Gastroesophageal sphincter (tissue), 3 donors: ENCODE measurements around the gene SP5.

ENCODE experiments used
- CTCF ChIP-seq, 4 experiments: fragments of 200-600 bp in 2 of 4; fragments of 450-650 bp in 2 of 4; sonication (generic) in 1 of 4; IDR thresholded peaks; one replicate each; pipeline ENCODE4 v1.5.1; 2017 to 2019; ENCODE audit warnings: antibody characterized with exemption in 4 of 4, mild to moderate bottlenecking in 2 of 4, moderate library complexity in 2 of 4
- EP300 ChIP-seq: sonication (generic); formaldehyde crosslinking; IDR thresholded peaks from one replicate; pipeline ENCODE4 v1.6.1; 2017; ENCODE audit warnings: antibody characterized with exemption, mild to moderate bottlenecking
- POLR2A ChIP-seq, 2 donors: fragments of 450-650 bp; IDR thresholded peaks; one replicate each; pipeline ENCODE4 v1.6.1; 2017; ENCODE audit warnings: antibody characterized with exemption in 2 of 2, mild to moderate bottlenecking in 2 of 2, moderate library complexity in 1 of 2

- no peak for TF ChIP-seq CTCF (IDR thresholded peaks at IDR 0.05)
- TF ChIP-seq POLR2A (IDR thresholded peaks at IDR 0.05) = no peak
- no peak for TF ChIP-seq EP300
These were observed 7.0 kb upstream of the SP5 start for GRCh38 chr2:170707821-170708795.
